Body of pancreas (tissue), 4 donors: ENCODE data around the gene ZBTB20.

Source experiments
- CTCF ChIP-seq, 7 experiments: fragments of 450-650 bp in 4 of 7; fragments of 200-600 bp in 3 of 7; sonication (generic) in 3 of 7; IDR thresholded peaks; one replicate each; pipeline ENCODE4 v1.5.1; 2016 to 2019; ENCODE audit warnings: antibody characterized with exemption in 7 of 7
- POLR2A ChIP-seq, 3 donors: fragments of 450-650 bp; IDR thresholded peaks; one replicate each; pipeline ENCODE4 v1.6.1; 2016; ENCODE audit warnings: antibody characterized with exemption in 3 of 3, mild to moderate bottlenecking in 2 of 3

- no peak for TF ChIP-seq CTCF (IDR thresholded peaks at IDR 0.05)
- no peak for TF ChIP-seq POLR2A (IDR thresholded peaks at IDR 0.05)
These were observed 272.5 kb downstream of the ZBTB20 start for GRCh38 chr3:114874522-114874971.
